CD1c-positive myeloid dendritic cell (primary cell): ENCODE measurements around the gene MLLT10.
A peak's percentile ranks its signal among the peaks of the same experiment; 100 is the strongest.

ENCODE experiments used
- DNase-seq: peaks from one replicate; pipeline ENCODE4 v3.0.0-alpha.2; 2016; ENCODE audit errors: extremely low spot score

Gene MLLT10

DNA sequence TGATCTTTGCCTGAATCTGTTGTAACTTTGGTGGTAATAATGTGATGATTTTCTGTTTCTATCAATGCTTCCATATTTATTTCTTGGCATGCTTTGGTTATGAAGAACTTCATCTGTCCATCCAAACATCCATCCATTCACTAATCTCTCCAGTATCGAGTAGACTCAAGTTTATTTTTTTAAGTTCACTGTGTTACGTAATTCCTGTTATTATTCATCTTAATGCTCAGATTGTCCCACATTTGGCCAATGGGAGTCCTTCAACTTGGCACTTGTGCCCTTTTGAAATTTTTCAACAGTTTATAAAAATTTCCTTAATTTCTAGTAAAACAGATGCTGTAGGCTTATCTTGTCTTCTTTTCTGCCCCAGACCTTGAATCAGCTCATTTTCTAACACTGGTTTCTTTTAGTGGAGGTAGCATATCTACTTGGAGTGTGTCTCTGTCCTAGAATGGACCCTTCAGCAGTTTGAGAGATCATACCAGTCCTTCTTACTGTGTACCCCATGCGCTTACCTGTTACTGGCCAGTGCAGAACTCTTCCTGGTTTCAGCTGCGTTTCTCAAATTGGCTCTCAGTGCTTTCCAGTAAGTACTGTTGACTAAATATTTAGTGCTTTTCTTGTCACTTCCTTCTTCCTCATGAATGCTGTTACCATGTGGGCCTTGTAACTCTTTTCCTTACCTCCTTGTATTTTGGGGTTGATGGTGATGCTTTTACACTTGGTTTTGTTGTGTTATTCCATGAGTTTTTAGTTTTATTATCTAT lies 100.8 kb downstream of the MLLT10 start:
- DNase-seq: no peak

- DNase-seq: no peak
These were observed 103.8 kb downstream of the MLLT10 start for GRCh38 chr10:21637795-21638194.

DNA sequence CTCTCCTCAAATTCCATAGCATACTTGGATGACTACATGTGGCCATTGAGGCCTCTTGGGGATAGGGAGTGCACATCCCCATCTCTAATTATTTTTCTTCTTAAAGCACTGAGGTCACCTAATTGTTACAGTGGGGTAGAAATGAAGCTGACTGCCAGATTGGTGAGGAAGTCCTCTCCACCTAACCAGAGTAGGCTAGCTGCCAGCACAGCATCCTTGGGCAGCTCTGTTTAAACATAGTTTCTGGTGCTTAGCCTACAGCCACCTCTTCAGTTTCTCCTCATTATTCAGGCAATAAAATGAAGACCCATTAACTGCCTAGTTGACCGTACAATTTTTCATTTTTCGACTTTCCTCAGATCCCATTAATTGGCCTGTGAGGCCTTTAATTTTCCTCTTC lies 104.6 kb downstream of the MLLT10 start:
- DNase-seq: no peak

DNA sequence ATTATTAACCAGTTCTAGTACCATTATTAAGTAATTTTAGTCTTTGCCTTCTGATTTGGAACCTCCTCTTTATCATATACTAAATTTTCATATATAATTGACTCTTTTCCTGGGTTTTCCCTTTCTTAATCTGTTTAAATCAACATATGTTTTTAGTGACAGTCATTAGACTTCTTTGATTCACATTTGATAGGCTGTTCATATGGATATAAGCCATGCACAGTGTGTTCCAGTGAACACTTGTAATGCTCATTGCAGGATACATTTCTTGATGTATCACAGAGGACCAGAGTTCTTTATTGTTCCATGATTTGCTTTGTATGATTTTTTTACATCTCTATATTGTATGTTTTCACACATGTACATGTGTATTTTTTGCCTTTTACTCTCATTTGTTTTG lies 114.0 kb downstream of the MLLT10 start:
- no peak for DNase-seq

GRCh38 chr10:21649454-21649872 lies 115.4 kb downstream of the MLLT10 start:
- no peak for DNase-seq

DNA sequence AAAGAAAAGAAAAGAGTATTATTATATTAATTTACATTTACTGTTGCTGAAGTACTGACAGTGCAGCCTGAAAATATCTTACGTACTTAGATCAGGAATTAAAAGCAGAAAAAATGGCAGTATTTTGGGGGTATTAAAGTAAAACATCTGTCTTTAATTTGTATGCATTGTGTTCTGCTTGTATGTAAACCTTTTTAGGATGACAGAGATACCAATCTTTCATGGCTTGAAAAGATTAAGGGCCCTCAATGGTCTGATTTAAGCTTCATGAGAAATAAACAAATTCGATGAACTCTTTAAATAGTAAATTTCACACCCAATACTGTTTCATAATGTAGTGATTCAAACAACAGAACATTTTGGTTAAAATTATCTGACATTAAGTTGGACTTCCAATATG lies 116.3 kb downstream of the MLLT10 start:
- no peak for DNase-seq

- DNase-seq: no peak
These were observed 121.2 kb downstream of the MLLT10 start for GRCh38 chr10:21655236-21655635.

GRCh38 chr10:21655687-21656086 lies 121.7 kb downstream of the MLLT10 start:
- no peak for DNase-seq

DNA sequence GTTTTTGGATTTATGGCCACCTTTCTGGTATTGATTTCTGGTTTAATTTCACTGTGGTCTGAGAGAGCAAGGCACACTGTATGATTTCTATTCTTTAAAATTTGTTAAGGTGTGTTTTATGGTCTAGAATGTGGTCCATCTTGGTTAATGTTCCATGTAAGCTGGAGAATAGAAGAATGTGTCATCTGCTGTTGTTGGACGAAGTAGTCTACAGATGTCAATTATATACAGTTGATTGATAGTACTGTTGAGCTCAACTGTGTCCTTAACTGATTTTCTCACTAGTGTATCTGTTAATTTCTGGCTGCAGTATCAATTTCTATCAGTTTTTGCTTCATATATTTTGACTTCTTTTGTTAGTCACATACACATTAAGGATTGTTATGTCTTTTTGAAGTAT lies 127.1 kb downstream of the MLLT10 start:
- no peak for DNase-seq

DNA sequence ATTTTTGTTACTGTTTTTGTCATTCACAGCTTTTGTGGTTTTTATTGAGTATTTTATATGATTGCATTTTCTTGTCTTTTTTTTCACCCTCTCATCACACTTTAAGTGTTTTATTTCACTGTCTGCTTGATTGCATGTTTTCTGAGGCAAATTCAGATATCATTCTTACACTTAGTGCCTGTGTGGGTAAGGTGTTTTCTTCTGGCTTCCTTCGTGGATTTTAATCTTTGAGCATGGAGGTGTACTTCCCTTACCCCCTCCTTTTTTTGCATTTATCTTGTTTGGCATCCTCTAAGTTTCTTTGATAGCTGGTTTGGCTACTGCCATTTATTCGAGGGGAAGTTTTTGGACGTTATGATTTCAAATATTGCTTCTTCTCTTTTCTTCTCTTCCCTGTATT lies 127.9 kb downstream of the MLLT10 start:
- no peak for DNase-seq

GRCh38 chr10:21662635-21663034 lies 128.6 kb downstream of the MLLT10 start:
- DNase-seq: no peak

DNA sequence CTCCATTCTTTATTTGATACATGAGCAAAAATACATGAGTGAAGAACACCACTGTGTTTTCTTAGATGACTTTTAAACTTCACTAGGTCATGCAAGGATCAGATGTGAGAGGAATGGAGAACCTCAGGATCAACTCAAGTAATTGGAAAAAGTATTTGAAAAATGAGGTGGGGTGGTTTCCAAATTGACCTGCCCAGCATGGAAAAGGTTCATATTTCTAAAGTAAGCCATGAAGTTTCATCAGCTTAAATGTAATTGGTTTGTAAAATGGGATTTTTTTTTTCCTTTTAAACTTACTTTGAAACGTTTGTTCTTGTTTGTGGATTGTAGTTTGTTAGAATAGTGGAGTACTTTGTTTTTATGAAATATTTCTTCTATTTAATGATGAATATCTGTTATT lies 134.8 kb downstream of the MLLT10 start:
- DNase-seq: no peak

DNA sequence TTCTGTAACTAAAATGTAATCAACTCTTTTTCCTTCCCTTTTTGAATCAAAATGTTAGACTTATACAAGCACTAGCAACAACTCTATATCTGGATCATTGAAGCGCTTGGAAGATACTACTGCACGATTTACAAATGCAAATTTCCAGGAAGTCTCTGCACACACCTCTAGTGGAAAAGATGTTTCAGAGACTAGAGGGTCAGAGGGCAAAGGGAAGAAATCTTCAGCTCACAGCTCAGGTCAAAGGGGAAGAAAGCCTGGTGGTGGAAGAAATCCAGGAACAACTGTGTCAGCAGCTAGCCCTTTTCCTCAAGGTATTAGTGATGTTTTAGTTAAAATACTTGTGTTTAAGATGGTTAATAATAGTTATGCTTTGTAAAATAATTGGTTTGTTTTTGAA lies 136.4 kb downstream of the MLLT10 start:
- no peak for DNase-seq

GRCh38 chr10:21673668-21674067 lies 139.6 kb downstream of the MLLT10 start:
- no peak for DNase-seq

DNA sequence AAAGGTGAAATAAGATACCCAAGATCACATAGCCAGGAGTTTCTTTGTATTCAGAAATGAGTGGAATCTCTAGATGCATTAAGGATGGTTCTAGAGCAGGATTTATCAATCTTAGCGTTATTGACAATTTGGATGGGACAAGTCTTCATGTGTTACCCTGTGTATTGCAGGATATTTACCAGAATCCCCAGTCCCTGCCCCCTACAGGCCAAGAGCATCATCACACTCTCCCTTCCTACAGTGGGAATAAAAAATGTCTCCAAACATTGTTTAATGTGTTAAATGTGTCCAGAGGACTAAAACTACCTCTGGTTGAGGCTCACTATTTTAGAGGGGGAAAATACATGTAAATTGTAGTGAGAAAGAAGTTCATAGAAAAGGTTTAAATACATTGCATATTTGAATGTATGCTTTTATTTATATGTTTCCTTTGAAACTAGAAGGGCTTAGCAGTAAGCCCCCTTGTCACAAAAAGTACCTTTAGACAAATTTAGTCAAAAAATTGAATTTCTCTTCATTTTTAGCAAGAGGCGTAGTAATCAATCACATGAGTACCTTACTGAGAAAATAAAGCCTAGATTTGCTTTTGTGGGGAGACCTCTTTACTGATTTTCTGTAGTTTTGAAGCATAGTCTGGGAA lies 141.2 kb downstream of the MLLT10 start:
- DNase-seq: peak; percentile 36

DNA sequence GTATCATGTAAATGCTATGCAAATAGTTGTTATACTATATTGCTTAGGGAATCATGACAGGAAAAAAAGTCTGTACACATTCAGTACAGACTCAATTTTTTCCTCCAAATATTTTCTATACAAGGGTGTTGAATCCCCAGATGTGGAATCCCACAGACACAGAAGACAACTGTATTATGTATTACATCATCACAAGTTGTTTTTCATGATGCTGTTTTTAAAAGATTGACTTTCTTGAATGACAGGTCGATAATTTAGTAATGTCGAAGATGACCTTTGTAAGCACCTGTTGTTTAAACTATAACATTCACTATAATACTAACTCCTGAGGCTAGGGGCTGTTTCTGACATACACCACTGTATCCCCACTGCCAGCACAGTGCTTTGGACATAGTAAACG lies 143.5 kb downstream of the MLLT10 start:
- no peak for DNase-seq

GRCh38 chr10:21681156-21681555 lies 147.1 kb downstream of the MLLT10 start:
- DNase-seq: no peak

- DNase-seq: no peak
These were observed 153.4 kb downstream of the MLLT10 start for GRCh38 chr10:21687266-21688008.

DNA sequence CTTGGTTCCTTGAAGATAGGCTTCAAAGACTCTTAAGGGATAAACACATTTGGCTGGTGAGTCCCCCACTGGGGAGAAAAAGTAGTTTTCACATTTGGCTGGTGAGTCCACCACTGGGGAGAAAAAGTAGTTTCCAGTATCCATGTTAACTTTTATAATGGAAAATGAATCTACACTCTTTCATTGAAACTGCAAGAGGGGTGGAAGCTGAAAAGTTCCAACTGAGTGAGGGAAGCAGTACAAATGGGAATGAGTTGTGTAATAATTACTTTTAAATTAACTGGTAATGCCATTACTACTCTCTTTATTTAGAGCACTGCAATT lies 153.9 kb downstream of the MLLT10 start:
- no peak for DNase-seq

DNA sequence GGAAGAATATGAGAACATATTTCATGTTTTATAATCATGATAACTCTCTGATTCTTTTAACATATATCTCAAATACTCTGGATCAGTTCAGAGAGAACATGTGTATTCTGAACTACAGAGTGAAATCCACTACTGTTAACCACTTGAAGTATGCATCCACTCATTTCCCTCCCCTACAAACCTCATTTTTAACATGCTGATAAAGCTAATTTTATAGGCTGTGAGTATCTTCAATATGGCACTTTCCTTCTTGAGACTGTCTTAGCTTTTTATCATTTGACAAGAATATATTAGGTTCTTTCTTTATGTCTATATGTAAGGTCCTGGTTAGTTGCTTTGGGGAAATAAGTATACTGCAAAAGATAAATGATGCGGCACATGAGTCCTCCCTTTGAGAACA lies 154.8 kb downstream of the MLLT10 start:
- no peak for DNase-seq

- DNase-seq: no peak
These were observed 155.8 kb downstream of the MLLT10 start for GRCh38 chr10:21689881-21690280.

DNA sequence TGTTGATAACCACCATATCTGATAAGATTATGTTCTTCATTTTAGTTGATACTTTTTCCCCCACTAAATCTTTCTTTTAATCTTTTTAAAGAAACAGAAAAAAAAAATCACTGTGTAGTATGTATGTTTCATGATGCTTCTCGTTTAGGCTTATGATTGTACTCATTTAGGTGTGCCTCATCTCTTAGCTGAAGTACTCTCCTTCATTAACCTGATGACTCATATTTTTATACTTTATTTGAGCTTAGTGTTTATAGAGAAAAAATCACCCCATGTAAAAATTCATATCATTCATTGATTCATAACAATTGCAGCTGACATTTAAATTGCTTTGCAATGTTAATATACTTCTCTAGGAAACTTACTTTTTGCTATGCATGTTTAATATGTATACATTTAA lies 158.9 kb downstream of the MLLT10 start:
- no peak for DNase-seq

- DNase-seq: no peak
These were observed 159.4 kb downstream of the MLLT10 start for GRCh38 chr10:21693418-21693817.
